Right kidney (tissue), 1 donor: ENCODE measurements around the gene TMEM178B.

Source experiments
- DNase-seq: peaks from one replicate; pipeline ENCODE4 v3.0.0-alpha.2; 2016

Gene TMEM178B

DNA sequence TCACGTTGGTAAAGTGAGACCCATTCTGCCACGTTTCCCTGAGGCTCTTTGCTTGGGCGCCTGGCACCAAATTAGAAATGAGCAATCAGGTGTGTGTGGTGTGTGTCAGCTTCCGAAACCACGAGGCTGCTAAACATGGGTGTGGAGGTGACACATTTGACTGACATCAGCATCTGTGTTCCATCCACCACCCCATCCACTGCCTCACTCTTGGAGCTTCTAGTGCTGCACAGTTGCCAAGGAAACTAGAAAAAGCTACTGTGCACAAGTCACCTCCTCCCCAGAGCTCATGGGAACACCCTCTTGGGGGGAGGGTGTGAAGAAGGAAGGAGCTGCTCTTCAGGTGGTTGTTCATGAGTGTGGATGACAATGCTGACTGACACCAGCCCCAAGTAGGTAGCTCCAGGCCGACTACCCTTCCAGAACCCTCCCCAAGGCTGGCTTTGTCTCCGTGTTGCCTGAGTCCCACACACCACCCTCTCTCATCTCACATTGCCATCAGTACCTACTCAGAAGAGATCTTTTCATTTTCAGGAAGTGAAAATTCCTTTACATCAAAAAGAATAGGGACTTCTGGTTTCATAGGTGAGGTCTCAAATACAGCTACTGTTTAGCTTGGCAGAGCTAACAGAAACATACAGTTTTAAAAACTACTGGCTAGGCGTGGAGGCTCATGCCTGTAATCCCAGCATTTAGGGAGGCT lies 152.2 kb downstream of the TMEM178B start:
- DNase-seq: no peak

DNA sequence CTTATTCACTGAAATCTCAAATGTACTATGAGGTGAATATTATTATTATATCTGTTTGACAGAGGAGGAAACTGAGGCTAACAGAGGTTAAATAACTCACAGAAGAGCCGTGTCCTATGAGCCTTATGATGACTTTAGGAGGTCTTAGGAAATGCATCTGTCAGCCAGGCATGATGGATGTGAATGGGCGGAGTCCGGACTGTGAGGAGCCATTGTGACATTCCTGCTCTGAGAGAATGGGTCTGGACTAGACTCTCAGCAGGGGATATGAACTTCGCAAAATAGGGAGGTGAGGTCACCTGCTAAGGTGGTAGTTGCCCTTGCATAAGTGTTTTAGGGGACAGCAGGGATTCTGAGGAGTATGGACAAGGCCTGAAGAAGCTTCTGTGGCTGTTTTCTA lies 153.6 kb downstream of the TMEM178B start:
- DNase-seq: no peak

DNA sequence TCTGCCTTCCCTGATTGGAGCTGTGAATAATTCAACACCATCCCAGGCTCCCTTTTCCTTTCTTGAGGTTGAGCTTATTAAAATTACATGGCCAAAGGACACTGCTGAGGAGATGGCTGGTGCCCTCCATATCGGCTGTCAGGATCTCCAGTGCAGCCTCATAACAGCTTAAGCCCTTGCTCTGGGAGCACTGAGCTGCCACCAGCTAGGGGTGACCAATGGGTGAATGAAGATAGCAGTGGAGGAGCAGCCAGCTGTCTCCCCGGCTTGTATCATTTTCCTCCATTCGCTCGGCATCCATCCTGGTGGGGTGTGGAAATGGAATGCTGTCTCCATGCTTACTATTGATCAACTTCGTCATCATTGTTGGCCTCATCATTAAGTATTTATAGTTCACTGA lies 154.6 kb downstream of the TMEM178B start:
- DNase-seq: no peak

DNA sequence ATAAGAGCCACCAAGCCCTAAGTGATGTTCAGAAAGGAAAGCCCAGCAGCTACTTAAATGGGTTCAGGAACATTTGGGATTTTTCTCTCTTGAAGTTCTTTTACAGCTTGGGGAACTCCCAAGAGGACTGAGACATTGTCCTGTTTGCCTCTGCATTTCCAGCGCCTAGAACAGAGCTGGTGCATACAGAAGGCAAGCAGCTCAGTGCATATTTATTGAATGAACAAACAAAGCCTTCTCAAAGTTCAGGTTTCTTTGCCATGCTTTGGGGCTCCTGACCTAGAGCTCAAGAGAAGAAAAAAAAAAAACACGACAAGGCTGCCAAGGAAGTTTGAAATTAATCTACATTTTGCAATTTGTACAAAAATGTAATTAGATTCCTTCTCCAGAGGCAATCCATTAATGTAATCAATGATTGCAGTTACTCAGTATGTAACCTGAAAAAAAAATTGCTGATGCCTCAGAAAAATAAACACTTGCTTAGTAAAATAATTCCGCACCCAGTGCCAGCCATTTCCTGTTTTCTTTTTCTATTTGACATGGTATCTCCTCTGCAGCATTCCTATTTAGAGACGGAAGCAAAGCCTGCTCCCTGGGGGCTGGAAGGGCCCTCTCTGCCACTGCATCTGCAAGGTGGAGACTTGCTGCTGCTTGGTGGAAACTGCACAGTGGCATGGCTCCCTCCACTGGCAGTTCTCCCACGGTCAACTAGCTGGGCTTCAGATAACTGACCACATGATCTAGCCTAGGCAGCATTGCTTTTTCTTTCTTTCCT lies 157.3 kb downstream of the TMEM178B start:
- DNase-seq: no peak

DNA sequence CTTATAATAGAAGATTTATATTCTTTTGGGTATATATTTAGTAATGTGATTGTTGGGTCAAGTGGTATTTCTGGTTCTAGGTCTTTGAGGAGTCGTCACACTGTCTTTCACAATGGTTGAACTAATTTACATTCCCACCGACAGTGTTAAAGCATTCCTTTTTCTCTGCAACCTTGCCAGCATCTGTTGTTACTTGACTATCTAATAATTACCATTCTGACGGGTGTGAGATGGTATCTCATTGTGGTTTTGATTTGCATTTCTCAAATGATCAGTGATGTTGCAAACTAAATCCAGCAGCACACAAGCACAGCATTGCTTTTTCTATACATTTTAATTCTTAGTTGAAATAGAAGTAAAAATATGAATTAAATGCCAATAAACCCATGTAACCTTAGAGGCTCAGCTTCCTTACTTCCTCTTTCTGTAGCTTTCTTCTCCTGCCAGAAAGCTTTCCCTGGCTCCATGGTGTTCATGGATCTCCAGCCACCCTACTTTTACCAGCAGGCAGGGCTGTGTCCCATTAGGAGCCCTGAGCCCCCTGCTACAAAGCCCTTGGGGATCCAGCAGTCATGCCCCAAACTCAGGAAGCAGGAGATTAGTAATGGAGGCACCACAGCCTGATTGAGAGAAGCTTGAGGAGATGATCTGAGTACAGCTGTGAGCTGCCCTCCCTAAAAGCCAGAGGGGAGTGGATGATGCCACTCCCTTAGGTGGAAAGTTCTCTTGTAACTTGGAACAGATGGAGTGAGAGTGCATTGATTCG lies 158.6 kb downstream of the TMEM178B start:
- no peak for DNase-seq

DNA sequence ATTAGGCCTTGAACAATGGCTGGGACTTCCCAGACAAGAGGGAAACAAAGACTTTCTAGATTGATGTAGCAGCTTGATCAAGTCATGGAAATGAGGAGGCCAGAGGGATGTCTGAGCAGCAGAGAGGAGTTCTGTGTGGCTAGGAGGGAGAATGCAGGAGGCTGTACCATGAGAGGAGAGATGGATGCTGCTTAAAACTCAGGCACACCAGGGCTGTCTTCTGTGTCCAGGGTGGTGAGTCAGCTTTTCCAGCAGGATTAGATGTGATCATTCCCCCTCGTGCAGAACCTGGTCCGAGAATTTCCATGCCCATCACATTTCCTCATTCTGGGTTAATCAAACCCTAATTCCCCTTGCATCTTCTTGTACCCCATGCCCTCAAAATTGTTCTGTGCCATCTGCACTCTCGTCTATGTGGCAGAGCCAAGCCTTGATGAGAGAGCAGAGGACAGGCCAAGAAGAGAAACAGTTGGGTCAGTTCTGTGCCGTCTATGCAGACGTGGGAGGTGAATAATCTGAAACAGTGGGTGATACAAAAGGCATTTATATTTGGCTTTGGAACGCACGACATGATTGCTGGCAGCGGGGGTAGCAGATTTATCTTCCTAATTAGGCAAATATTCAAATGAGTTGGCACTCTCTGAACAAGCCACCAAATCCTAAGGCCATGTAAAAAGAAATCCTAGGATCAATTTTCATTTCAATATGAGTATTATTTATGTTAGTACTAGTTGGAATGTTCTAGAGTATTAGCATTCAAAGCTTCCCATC lies 160.7 kb downstream of the TMEM178B start:
- DNase-seq: no peak

DNA sequence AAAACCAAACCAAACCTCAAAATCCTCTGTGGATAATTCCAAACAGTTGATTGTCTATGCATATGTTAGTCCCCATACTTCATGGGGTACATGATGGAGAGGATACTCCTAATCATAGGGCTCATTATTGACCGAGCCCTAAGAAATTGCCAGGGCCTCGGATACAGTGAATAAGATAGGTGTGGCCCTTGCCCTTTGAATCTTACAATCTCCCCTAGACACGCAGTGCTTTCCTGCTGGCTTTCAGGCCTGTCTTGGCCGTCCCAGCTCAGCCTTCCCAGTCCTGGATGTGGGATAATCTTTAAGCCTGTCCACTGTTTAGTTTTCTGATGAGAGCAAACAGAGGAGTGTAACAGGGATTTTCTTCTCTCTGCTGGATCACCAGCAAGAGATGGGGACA lies 161.8 kb downstream of the TMEM178B start:
- no peak for DNase-seq

DNA sequence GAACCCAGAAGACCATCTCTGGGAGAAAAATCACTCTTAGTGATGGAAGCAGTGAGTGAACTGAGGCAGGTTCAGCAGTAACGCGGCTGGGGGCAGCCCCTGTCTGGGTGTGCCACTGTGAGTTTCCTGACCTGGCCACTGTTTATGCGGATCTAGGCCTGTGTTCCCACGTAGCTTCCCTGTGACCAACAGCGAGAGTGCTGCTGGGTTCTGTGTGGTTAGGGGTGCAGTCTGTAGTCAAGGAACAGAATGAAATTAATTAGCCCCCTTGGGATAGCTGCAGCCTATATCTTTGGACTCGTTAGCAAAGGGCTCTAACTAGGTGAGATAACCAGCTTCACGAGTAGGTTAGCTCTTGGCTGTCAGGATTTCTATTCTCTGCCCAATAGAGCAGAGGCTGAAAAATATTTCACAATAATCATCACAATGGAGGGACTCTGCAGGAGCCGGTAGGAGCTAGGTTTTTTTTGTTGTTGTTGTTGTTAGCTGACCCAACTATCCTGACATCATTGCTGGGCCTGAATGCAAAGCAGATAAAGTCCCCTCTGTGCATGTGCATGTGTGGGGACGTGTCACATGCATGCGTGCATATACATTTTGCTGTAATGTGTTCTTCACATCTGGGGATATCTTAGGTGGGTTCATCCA lies 164.9 kb downstream of the TMEM178B start:
- no peak for DNase-seq

DNA sequence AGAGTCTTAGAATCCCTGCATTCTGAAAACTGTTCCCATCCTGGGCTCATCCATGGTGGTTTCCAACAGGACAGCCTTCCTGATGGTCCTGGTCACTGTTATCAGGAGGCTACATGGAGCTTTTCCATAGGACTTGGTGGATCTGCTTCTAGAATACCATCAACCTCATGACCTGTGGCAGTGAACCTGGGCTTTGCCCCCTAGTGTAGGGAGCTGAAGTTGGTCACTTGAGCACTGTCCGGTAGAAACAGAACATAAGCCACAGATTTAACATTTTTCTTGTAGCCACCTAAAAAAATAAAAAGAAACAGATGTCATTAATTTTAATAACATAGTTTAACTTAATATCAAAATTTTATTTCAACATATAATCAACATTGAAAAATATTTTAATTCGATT lies 165.8 kb downstream of the TMEM178B start:
- no peak for DNase-seq

DNA sequence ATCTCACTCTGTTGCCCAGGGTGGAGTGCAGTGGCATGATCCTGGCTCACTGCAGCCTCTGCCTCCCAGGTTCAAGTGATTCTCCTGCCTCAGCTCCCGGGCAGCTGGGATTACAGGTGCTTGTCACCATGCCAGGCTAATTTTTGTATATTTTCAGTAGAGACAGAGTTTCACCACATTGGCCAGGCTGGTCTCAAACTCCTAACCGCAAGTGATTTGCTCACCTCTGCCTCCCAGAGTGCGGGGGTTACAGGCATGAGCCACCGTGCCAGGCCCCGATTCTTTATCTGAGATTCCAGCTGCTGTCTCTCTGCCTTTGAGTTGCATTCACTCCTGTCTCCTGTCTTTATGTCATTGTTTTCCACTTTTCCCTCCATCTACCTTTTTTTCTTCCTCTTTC lies 168.7 kb downstream of the TMEM178B start:
- DNase-seq: no peak

DNA sequence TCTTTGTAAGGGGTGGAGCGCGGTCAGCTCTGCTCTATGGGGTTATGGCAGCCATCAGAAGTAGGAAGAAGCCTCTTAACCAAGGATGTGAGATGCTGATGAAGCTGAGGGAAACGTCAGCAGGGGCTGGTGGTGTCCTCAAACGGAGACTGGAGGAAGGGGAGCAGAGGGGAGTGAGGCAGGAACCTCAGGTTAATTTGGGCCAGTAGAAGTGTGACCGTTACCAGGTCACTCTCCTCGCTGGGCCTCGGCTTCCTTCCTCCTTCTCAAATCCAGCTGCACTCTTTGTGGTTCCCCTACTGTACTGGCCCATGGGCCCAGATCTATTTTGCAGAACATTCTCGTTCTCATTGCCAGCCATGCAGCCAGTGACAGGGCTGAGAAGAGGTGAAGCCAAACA lies 169.5 kb downstream of the TMEM178B start:
- DNase-seq: no peak

DNA sequence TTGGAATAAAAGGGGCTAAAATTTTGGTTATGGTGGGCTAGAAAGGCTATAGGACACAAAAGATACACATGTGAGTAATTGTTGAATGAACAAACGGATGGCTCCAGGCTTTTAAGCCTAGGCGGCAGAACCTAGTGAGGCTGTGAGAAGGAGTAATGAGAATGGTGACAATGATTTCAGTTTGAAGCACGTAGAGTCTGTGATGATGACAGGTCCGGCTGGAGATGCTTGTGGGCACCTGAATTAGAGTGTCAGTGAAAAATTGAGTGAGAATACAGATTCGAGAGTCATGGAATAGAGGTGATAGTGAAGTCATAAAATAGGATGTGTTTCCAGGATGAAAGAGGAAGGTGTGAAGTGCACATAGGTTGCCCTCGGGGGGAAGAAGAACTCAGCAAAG lies 170.6 kb downstream of the TMEM178B start:
- no peak for DNase-seq

DNA sequence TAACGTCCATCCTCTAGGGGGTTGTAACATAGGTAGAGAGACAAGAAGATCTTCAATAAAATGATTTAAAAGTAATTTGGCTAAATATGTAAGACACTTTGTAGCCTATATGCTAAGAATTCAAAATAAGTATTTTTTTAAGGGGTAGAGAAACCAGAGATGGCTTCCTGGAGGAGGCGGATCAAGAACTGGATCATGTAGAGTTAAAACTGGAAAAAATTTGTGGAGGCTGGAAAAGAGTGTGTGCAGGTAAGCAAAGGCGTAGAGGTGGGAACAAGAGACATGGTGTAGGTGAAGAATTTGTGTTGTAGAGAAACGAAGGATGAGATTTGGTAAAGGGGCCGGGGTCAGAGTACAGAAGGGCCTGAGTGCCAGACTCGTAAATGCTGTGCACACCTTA lies 172.6 kb downstream of the TMEM178B start:
- no peak for DNase-seq

DNA sequence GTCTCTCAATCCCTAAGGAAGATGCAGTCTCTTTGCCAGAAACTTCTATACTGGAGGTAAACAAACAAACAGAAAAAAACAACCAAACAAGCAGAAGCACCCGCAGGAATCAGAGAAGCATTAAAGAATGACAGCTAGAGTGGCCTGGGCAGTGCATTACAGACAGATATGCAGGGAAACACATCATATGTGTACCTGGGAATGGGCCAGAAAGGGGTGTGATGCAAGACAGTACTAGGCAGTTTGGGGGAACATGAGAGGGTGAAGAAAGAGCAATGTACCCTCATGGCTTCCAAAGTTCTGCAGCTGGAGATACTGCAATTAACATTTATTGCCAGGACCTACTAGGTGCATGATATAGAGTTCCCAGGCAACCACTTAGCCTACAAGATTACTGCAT lies 177.3 kb downstream of the TMEM178B start:
- DNase-seq: no peak

DNA sequence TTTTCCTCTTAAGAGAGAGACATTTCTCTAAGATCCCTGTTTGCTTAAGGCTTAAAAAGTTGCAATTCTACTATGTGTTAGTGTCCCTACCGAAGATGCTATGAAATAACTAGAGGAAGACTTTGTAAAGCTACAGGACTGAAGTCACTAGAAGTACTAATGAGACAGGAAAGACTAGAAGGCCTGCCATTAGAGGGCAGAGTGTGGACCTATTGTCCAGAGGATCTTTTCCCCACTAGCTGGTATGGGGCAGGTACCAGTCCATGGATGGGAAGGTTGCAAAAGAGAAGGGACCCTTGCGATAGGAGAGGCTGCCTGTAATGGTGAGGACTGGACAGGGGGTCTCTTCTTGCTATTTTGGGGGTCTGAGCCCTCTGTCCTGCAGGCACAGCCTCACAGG lies 178.1 kb downstream of the TMEM178B start:
- DNase-seq: no peak

DNA sequence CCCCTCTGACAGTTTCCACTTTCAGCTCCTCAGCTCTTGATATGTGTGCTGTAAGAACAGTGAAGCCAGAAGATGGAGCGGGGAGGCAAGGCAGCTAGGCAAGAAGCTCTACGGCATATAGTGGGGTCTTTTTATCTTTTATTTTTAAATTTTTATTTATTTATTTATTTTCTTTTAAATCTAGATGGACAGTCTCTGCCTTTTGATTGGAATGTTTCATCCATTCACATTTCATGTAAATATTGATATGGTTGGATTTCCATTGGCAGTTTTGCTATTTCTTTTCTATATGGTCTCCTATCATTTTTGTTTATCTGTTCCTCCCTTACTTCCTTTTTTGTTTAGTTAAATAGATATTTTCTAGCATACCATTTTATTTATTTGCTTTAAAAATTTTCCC lies 183.7 kb downstream of the TMEM178B start:
- DNase-seq: no peak

DNA sequence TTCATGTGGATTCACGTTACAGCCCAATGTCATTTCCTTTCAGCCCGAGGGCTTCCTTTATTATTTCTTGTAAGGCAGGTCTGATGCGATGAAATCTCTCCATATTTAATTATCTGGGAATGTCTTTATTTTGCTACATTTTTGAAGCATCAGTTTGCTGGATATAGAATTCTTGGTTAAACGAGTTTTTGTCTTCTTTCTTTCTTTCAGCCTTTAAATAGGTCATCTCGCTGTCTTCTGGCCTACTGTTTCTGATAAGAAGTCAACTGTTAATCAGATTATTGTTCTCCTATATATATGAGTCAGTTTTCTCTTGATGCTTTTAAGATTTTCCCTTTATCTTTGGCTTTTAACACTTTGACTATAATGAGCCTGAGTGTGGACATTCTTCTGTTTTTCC lies 184.7 kb downstream of the TMEM178B start:
- no peak for DNase-seq

DNA sequence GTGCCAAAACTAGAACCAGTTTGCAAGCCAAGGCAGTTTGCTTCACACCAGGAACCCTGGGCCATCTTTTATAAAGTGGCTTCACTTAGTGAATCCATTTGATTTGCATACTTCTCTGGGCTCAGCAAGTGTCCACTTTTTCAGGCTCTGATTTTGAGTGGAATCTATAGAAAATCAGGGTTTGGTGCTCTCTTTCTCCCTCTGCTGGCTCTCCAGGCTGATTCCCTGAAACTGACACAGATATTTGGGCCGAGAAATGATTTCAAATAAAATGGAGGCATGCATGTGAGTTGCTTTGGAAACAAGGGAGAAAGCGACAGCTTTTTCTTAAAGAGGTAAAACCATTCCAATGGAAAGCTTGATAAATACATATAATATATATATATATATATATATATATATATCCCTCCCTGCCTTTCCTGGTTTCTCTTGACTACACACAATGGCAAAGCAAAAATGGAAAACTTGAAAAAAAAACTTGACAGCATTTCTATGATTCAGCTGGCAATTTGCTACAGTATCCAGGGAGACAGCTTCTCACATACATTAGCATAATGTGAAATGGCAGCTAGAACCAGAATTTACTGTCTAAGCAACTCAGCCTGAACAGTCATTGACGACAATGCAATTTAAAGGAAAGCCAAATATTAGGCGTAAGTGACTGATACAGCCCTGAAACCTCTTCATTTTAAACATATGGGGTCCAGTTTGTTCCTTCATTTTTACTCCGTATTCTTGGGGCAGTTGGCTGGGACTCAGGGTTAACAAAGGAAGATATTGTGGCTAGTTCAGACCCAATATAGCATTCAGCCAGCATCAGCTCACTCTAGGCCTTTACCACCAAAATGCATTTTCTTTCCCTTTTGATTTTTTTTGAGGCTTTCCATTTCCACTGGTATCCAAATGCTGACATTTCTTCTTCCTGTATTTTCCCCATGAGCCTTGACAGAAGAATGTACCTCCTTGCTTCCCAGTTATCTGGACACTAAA lies 188.5 kb downstream of the TMEM178B start:
- DNase-seq: no peak

DNA sequence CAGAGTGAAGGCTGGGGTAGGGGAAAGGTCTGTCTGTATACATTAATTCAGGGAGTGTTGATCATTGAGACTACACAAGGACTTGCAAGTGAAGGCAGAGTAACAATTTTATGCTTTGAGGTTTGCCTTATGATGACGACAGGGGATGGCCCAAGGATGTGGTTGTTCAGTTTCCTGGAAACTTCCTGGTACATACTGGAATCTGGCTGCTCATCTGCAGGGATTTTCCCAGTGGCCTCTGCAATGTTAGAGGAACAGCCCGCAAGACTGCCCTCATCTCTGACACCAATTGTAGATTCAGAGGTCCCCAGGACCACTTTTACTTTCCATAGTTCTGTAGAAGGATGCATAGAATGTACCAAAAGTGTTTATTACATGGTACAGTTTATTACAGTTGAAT lies 189.6 kb downstream of the TMEM178B start:
- no peak for DNase-seq

DNA sequence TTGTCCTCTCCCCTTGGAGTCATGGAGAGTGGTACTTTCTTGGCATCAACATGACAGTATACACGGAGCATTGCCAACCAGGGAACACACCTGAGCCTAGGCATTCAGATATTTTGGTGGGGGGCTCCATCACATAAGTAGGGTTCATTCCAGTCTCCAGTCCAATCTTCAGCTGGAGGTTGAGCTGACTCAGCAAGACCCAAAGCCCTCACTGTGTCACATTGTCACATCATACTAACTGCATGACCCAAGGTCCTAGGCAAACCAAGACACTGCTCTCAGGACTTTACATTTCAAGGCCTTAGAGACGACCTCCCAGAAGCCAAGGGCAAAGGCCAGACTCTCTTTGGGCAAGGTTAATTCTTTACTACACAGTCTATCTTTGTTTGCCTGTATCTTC lies 190.1 kb downstream of the TMEM178B start:
- DNase-seq: no peak

DNA sequence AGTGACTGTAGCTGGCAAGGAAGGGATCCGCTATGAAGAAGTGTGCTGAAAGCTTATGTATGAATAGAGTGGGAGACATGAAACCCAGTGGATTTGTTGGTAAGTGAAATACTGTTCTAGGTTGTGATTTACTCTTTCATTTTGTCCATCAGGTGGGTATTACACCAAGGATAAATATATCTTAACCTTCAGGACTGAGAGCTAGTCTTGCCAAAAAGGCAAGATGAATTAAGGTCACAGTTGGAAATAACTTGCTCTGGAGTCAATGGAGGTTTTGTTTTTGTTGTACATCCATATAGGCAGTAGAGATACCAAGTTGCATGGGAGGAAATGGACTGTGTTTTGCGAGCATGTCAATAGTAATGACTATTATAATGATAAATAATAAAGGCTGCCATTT lies 190.6 kb downstream of the TMEM178B start:
- DNase-seq: no peak
